GM23248 (cell line): ENCODE measurements around the gene ZNF407.

ENCODE experiments used
- EZH2 ChIP-seq: fragments of 200-600 bp; sonication (generic); IDR thresholded peaks from 2 replicates; pipeline ENCODE4 v1.6.1; 2018; ENCODE audit warnings: antibody characterized with exemption, mild to moderate bottlenecking; ENCODE audit not compliant: insufficient read depth, poor library complexity, severe bottlenecking
- EZH2phosphoT487 ChIP-seq: fragments of 200-600 bp; sonication (generic); IDR thresholded peaks from 2 replicates; pipeline ENCODE4 v1.6.1; 2018; ENCODE audit warnings: antibody characterized with exemption, moderate library complexity, mild to moderate bottlenecking, low read depth; ENCODE audit not compliant: insufficient read depth

GRCh38 chr18:74714120-74714519 lies 116.5 kb downstream of the ZNF407 start:
- TF ChIP-seq EZH2 (no peak), EZH2phosphoT487 (no peak)
